ENCODE data around the gene HLA-DQA1.
"Not testable (repeated sequence)": the region's sequence is repeated elsewhere in the genome, so short reads cannot be mapped to it uniquely, and the experiment has no call there.

The HLA-DQA1 gene

DNA sequence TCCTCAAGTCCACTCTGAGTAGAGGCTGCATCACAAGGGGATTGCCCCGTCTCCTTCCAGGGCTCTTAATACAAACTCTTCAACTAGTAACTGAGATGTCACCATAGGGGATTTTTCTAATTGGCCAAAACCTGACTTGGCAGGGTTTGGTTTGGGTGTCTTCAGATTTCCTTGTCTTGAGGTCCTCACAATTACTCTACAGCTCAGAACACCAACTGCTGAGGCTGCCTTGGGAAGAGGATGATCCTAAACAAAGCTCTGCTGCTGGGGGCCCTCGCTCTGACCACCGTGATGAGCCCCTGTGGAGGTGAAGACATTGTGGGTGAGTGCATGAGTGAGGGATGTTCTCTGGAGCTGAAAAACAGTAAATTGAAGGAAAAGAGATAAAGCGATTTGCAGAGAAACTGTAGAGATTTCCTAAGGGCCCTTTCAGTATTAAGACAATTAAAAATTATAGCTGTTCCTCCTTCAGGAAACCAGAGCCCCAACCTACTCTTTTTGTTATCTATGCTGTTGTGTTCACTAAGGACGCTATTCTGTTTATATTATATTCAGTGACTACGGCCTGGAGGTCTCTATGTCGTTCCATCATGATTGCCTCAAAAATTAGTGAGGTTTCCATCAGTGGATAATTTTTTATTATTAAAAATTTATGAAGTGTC is at the start of gene HLA-DQA1:
TSS of gene HLA-DQA1 (plus strand) at position 188 of the 662 bp plus-strand sequence. CDS start at position 241, 53 bp downstream.
- DNase-seq (ENCODE audit: low read depth in 1 of 2, low spot score in 1 of 2) = no peak

DNA sequence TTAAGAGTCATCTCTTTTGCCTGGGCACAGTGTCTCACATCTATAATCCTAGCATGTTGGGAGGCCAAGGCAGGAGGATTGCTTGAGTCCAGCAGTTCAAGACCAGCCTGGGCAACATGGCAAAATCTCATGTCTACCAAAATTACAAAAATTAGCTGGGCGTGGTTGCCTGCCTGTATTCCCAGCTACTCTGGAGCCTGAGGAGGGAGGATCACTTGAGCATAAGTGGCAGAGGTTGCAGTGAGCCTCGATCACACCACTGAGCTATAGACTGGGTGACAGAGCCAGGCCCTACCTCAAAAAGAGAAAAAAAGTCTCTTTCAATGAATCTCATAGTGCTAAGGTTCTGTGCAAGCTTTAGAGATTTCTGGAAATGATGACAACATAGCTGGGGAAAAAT is 49.0 kb upstream of the HLA-DQA1 start:
- DNase-seq (ENCODE audit: low read depth in 1 of 2, low spot score in 1 of 2) = no peak

- peak; percentile 1 to 7 for DNase-seq (ENCODE audit: low read depth in 1 of 2, low spot score in 1 of 2)
Measured at GRCh38 chr6:32589596-32590449, 47.4 kb upstream of the HLA-DQA1 start, which contains the start of gene HLA-DRB1. Gene HLA-DRB1, minus strand, starts transcription at chr6:32589848. Its CDS starts 106 bp downstream, at chr6:32589742.

DNA sequence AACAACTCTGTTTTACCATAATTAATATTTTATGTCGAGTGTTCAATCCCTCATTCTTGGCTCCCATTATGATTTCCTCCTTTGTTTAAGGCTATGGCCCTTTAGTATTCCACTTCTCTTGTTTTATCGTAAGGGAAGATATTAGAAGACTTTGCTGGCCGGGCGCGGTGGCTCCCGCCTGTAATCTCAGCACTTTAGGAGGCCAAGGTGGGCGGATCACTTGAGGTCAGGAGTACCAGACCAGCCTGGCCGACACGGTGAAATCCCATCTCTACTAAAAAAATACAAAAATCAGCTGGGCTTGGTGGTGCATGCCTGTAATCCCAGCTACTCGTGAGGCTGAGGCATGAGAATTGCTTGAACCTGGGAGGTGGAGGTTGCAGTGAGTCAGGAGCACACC is 46.5 kb upstream of the HLA-DQA1 start:
- DNase-seq (ENCODE audit: low read depth in 1 of 2, low spot score in 1 of 2) = not testable (repeated sequence)

DNA sequence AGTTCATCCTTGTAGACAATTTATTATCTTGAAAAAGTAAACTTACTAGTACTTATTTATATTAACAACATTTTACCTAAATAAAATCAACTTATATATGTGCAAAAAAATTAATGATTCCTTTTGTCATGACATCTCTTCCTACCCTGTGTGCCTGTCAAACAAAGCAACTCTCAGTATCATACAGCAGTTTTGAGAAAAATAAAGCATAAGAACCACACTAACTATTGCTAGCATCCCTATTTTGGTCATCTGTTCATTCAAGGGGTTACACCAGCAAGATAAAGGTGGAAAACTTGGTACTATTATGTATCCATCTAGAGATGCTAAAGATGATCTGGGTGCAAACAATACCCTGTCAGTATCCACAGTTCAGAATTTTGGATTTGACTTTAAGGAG is 40.2 kb upstream of the HLA-DQA1 start:
- DNase-seq (ENCODE audit: low read depth in 1 of 2, low spot score in 1 of 2) = no peak

GRCh38 chr6:32602383-32602782 is 34.8 kb upstream of the HLA-DQA1 start:
- DNase-seq (ENCODE audit: low read depth in 1 of 2, low spot score in 1 of 2) = no peak

- no peak for DNase-seq (ENCODE audit: low read depth in 1 of 2, low spot score in 1 of 2)
Measured at GRCh38 chr6:32603222-32603621, 34.0 kb upstream of the HLA-DQA1 start.

DNA sequence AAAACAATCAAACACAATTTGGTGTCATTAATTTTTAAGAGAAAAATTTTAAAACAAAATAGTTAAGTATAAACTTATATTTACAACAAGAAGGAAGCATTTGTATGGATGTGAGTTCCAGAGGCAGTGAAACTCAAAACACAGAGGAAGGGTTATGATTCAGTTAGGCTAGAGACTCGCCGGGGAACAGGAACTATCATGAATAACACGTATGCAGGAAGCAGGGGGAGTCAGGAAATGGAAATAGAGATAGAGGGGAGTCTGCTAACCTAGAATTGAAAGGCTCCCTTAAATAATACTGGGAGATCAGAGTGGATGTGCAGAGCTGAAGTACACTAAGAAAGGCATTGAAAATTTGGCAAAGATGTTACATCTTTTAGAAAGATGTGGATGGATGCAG is 33.3 kb upstream of the HLA-DQA1 start:
- no peak for DNase-seq (ENCODE audit: low read depth in 1 of 2, low spot score in 1 of 2)

DNA sequence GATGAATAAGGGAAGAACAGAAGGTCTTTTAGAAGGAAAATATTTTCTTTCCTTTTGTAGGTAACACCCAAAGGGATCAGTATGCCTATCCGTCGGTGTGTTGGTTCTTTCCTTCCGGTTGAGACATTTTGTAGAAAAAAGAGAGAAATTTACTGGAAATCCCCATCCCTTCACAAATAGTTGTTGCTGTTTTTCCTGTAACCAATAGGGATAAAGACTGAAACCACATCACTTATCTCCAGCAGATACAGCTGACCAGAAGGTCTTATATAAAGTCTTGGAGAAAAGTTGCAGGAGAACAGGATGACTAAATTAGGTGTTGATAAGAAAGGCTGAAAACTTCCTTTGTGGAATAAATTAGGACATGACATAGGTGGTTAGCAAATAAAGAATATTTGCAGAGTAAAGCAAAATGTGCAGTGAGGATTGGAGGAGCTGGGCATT is 32.8 kb upstream of the HLA-DQA1 start:
- DNase-seq (ENCODE audit: low read depth in 1 of 2, low spot score in 1 of 2) = no peak

DNA sequence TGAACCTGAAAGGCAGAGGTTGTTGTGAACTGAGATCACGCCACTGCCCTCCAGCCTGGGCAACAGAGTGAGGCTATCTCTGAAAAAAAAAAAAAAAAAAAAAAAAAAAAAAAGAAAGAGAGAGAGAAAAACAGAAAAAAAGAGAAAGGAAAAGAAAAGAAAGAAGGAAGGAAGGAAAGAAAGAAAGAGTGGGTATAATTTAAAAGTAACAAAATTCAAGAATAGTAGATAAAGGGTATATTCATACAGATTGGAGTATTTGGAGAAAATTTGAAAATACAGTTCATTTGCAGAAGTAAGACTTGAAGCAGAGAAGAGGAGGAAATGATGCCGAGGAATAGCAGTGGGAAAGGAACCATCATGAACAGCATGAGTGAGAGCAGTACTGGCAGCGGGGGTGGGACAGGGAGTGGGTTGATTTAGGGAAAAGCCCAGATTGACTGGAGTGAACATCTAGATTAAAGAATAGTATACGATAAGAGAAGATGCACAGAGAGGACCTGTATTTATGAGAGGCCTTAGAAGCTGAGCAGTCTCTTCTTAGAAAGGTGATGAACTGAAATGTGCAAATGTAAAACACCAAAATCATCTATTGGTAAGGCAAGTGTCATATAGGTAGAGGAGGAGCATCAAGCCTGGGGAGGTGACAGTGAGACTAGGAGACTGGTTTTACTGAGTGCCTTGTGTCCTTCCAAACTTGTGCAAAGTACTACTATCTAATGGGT is 29.8 kb upstream of the HLA-DQA1 start:
- DNase-seq (ENCODE audit: low read depth in 1 of 2, low spot score in 1 of 2) = no peak

DNA sequence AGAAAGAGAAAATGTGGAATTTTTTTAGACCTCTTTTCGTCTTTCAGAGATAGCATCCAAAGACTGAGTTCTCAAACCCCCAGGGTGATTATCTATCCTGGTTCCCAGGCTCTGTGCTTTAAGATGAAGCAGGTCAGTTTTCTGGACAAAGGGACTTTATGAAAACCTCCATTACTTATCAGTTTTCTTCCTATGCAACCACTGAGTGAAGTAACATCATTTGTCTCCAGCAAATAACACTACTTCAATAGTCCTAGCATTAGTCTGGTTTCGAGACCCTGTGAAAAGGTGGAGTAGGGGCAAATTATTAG is 29.3 kb upstream of the HLA-DQA1 start:
- DNase-seq (ENCODE audit: low read depth in 1 of 2, low spot score in 1 of 2) = no peak

- no peak for DNase-seq (ENCODE audit: low read depth in 1 of 2, low spot score in 1 of 2)
Measured at GRCh38 chr6:32608362-32608761, 28.8 kb upstream of the HLA-DQA1 start.

GRCh38 chr6:32609391-32609730 is 27.8 kb upstream of the HLA-DQA1 start:
- no peak for DNase-seq (ENCODE audit: low read depth in 1 of 2, low spot score in 1 of 2)

DNA sequence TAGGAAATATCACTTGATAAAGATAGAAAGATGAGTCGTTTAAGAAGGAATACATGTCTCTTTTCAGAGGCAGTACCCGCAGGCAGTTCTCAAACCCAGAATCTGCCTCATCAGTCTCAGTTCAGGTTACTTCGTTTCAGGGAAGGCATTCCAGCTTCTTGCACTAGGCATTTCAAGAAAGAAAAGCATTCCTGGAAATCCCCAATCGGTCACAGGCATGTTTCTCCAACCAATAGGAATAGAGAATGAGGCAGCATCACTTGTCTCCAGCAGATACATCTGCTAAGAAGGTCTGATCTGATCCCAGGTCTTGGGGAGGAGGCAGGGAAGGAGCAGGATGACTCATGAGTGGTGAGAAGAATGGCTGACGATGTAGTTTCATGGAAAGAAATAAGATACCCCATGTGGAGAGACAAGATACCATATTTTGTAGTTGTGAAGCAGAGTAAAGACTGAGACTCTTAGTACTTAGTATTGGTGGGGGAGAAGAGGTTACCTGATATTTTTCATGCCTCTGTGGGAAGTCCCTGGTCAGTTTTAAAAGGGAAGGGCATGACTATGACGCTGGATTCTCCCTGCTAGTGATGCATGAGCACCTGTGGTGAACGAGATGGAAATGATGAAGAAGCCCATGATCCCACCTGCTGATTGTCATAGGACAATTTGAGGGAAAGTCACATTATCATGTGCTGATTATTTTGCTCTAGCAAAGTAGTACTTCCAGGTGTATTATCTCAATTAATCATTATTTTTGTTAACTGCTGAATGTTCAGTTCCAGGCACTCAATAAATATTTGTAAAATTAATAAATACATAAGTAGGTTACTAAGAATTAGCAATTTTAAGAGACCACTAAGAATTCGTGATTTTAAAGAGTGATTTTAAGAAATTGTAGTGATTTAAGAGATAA is 27.2 kb upstream of the HLA-DQA1 start:
- peak in 1 of 2 donors; percentile 57 for DNase-seq (ENCODE audit: low read depth in 1 of 2, low spot score in 1 of 2)

GRCh38 chr6:32610682-32611296 is 26.4 kb upstream of the HLA-DQA1 start:
- DNase-seq (ENCODE audit: low read depth in 1 of 2, low spot score in 1 of 2) = no peak

- DNase-seq (ENCODE audit: low read depth in 1 of 2, low spot score in 1 of 2) = no peak
Measured at GRCh38 chr6:32613475-32613874, 23.7 kb upstream of the HLA-DQA1 start.

DNA sequence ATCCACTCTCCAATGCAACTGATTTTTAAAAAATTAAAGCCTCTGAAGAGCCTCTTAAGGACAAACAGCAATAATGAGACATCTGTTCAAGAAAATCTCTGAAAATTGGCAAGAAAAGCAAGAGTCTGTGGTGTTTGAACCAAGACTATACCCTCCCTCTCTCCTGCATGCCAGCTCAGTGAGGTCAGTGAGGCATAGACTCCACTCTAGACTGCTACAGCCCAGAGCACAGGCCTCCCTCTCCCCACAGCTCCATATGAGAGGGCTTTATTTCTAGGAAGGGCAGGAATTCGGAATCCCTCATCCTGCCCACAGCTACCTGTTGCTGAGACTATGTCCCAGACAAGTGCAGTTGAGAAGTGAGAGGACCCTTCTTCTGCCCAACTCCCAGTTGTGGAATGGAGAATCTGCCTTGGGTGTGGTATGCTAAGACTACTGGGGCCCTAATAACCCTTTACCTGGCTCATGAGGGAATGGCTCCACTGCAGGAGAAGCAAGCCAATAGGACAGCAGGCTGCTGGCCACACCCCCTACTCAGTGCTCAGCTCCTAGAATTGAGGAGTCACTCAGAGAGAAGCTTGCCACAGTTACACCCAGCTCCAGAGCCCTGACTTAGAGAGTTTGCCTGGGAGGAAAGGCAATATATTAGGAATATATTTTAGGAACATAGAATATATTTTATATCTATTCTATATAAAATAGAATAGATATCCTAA is 22.7 kb upstream of the HLA-DQA1 start:
- DNase-seq (ENCODE audit: low read depth in 1 of 2, low spot score in 1 of 2) = no peak

- no peak for DNase-seq (ENCODE audit: low read depth in 1 of 2, low spot score in 1 of 2)
Measured at GRCh38 chr6:32615885-32616532, 21.2 kb upstream of the HLA-DQA1 start.

DNA sequence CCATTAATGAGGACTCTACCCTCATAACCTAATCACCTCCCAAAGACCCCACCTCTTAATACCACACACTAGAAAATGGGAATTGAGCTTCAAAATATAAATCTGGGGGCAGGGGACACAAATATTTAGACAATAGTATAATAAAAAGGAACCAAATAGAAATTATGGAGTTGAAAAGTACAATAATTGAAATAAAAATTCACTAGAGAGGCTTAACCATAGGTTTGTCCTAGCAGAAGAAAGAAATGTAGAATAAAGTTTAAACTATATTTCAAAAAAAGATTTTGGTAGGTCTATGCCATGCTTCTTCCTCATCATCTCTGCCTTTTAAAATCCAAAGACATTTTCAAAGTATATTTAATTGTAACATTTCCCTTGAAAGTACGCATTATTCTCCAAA is 19.5 kb upstream of the HLA-DQA1 start:
- DNase-seq (ENCODE audit: low read depth in 1 of 2, low spot score in 1 of 2) = no peak

Data from activated CD4-positive, alpha-beta T cell treated with anti-CD3 and anti-CD28 coated beads, Interleukin-2, amount 50 U/mL, for 24 hours (primary cell).